ENCODE results near the gene AKR1B1. TPM values are rescaled to one million over a fixed set of nuclear protein-coding genes. Genes with fewer than 3 reads are reported as not detected.

The AKR1B1 gene
- total RNA-seq, 1 experiment from 2014 or later = 139 TPM

- BruUV-seq (replicated peaks) = no TSS peak
- H3K27ac Mint-ChIP-seq (ENCODE audit: unreplicated experiment) = peak overlapping the region; percentile 42
- CTCF ChIA-PET = no interaction called here
- TF ChIP-seq CTCF (IDR thresholded peaks at IDR 0.05; ENCODE audit: unreplicated experiment) = no peak
- H3K27me3 Mint-ChIP-seq (ENCODE audit: unreplicated experiment) = no peaks in the 10 kb centered on the region
- H3K4me1 Mint-ChIP-seq (ENCODE audit: low read depth, unreplicated experiment) = peaks cover 25% of the 10 kb centered on the region
- intact Hi-C loops (cut with micrococcal nuclease; ENCODE audit: unreplicated experiment) = no loop called here
- no peaks in the 10 kb centered on the region for H3K9me3 Mint-ChIP-seq (ENCODE audit: low read depth, unreplicated experiment)
- H3K4me3 Mint-ChIP-seq (ENCODE audit: low read depth, unreplicated experiment) = no peak overlapping the region
- peak; percentile 23 for DNase-seq
- peaks cover 4% of the 10 kb centered on the region for H3K36me3 Mint-ChIP-seq (ENCODE audit: insufficient read depth, unreplicated experiment)
Observed at GRCh38 chr7:134502463-134503371, 43.8 kb upstream of the AKR1B1 start.

DNA sequence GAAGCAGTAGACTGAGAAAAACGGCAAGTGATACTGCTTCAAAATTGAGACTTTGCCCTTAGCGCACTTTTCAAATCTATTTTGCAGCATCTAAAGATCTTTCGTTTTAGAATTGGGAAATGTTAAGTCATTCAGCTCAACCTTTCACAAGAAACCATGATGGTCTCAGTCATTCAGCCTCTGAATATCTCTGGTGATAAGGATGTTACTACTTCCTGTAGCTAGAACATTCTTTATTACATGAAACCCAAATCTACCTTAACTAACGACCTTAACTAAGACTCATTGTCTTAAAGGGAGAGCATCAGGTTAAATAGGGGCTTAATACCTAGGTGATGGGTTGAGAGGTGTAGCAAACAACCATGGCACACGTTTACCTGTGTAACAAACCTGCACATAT lies 42.1 kb upstream of the AKR1B1 start:
- H3K9me3 Mint-ChIP-seq (ENCODE audit: low read depth, unreplicated experiment) = no peaks in the 10 kb centered on the region
- H3K27ac Mint-ChIP-seq (ENCODE audit: unreplicated experiment) = no peak overlapping the region
- peaks cover 4% of the 10 kb centered on the region for H3K36me3 Mint-ChIP-seq (ENCODE audit: insufficient read depth, unreplicated experiment)
- intact Hi-C loops (cut with micrococcal nuclease; ENCODE audit: unreplicated experiment) = no loop called here
- no peak for TF ChIP-seq CTCF (IDR thresholded peaks at IDR 0.05; ENCODE audit: unreplicated experiment)
- CTCF ChIA-PET = interaction anchor here (0.6 kb wide), 1 partner anchor 67 kb away, joined by 3 read pairs; no protein-coding TSS in a partner anchor
- BruUV-seq (replicated peaks) = no TSS peak
- peaks cover 25% of the 10 kb centered on the region for H3K4me1 Mint-ChIP-seq (ENCODE audit: low read depth, unreplicated experiment)
- H3K27me3 Mint-ChIP-seq (ENCODE audit: unreplicated experiment) = no peaks in the 10 kb centered on the region
- DNase-seq = no peak
- no peak overlapping the region for H3K4me3 Mint-ChIP-seq (ENCODE audit: low read depth, unreplicated experiment)

DNA sequence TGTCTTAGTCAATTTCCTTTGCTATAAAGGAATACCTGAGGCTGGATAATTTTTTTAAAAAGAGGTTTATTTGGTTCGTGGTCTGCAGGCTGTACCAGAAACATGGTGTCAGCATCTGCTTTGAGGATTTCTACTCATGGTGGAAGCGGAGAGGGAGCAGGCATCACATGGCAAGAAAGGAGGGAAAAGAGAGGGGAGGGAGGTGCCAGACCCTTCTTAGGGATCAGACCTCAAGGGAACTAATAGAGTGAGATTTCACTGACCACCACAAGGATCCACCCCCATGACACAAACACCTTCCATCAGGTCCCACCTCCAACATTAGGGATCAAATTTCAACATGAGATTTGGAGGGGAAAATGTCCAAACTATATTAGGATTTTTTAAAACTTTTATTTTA lies 41.5 kb upstream of the AKR1B1 start:
- TF ChIP-seq CTCF (IDR thresholded peaks at IDR 0.05; ENCODE audit: unreplicated experiment) = no peak
- Mint-ChIP-seq H3K27ac (ENCODE audit: unreplicated experiment) (no peak overlapping the region), H3K27me3 (ENCODE audit: unreplicated experiment) (no peaks in the 10 kb centered on the region), H3K4me1 (ENCODE audit: low read depth, unreplicated experiment) (peaks cover 25% of the 10 kb centered on the region), H3K36me3 (ENCODE audit: insufficient read depth, unreplicated experiment) (peaks cover 4% of the 10 kb centered on the region), H3K9me3 (ENCODE audit: low read depth, unreplicated experiment) (no peaks in the 10 kb centered on the region), H3K4me3 (ENCODE audit: low read depth, unreplicated experiment) (no peak overlapping the region)
- intact Hi-C loops (cut with micrococcal nuclease; ENCODE audit: unreplicated experiment) = no loop called here
- no peak for DNase-seq
- CTCF ChIA-PET = interaction anchor here (0.6 kb wide), 1 partner anchor 67 kb away, joined by 3 read pairs; no protein-coding TSS in a partner anchor
- BruUV-seq (replicated peaks) = no TSS peak

GRCh38 chr7:134495546-134495945 lies 36.6 kb upstream of the AKR1B1 start:
- H3K4me3 Mint-ChIP-seq (ENCODE audit: low read depth, unreplicated experiment) = no peak overlapping the region
- H3K27ac Mint-ChIP-seq (ENCODE audit: unreplicated experiment) = no peak overlapping the region
- CTCF ChIA-PET = no interaction called here
- no peaks in the 10 kb centered on the region for H3K36me3 Mint-ChIP-seq (ENCODE audit: insufficient read depth, unreplicated experiment)
- intact Hi-C loops (cut with micrococcal nuclease; ENCODE audit: unreplicated experiment) = no loop called here
- BruUV-seq (replicated peaks) = no TSS peak
- DNase-seq = no peak
- TF ChIP-seq CTCF (IDR thresholded peaks at IDR 0.05; ENCODE audit: unreplicated experiment) = no peak
- no peaks in the 10 kb centered on the region for H3K27me3 Mint-ChIP-seq (ENCODE audit: unreplicated experiment)
- peaks cover 7% of the 10 kb centered on the region for H3K4me1 Mint-ChIP-seq (ENCODE audit: low read depth, unreplicated experiment)
- H3K9me3 Mint-ChIP-seq (ENCODE audit: low read depth, unreplicated experiment) = no peaks in the 10 kb centered on the region

Data from Calu3 (cell line).